IMR-90 (cell line): ENCODE data around the gene DNAJC7. TPM values are rescaled to one million over a fixed set of nuclear protein-coding genes. Genes with fewer than 3 reads are reported as not detected.
A peak's percentile ranks its signal among the peaks of the same experiment; 100 is the strongest.
"Not testable (repeated sequence)": the region's sequence is repeated elsewhere in the genome, so short reads cannot be mapped to it uniquely, and the experiment has no call there.

Experiments
- ATAC-seq: fragments of 200-7000 bp; cut with Tn5 transposase; 2 replicates; pipeline ENCODE4 v1.9.1; 2020; ENCODE audit warnings: low read depth, mild to moderate bottlenecking, moderate library complexity
- BruUV-seq: library from RNA; stranded (reverse); fragments of 400-500 nt; replicated peaks from 2 replicates; lab custom pipeline; 2021; lab: Mats Ljungman, UMichigan
- CTCF ChIA-PET: fragments of 300-600 bp; formaldehyde crosslinking; extraction: SDS; loops from one replicate; lab custom pipeline; 2021; ENCODE audit warnings: antibody characterized with exemption; lab: Yijun Ruan, JAX
- POLR2A ChIA-PET: fragments of 300-600 bp; sonication (Branson Sonifier 250); formaldehyde crosslinking; loops from one replicate; lab custom pipeline; 2022; ENCODE audit warnings: antibody characterized with exemption; ENCODE audit not compliant: unreplicated experiment; lab: Charles Lee
- DNase-seq: peaks from one replicate; pipeline ENCODE4 v3.0.0; 2013
- H2AFZ ChIP-seq: replicated peaks from 2 replicates; pipeline ENCODE3; 2013; ENCODE audit warnings: low read length, mild to moderate bottlenecking; ENCODE audit not compliant: poor library complexity
- H2AK5ac ChIP-seq: 2 replicates; pipeline ENCODE4 v1.6.1; 2013; ENCODE audit warnings: low read depth, low read length, inconsistent platforms
- H2AK9ac ChIP-seq: replicated peaks from 2 replicates; pipeline ENCODE3; 2013; ENCODE audit warnings: mild to moderate bottlenecking, low read depth, low read length, moderate library complexity; ENCODE audit not compliant: poor library complexity
- H2BK120ac ChIP-seq: 2 replicates; pipeline ENCODE4 v1.6.1; 2013; ENCODE audit warnings: low read depth, low read length, inconsistent platforms
- H2BK15ac ChIP-seq: 3 replicates; pipeline ENCODE4 v1.6.1; 2013; ENCODE audit warnings: low read depth, low read length, inconsistent platforms
- H2BK20ac ChIP-seq: 2 replicates; pipeline ENCODE4 v1.6.1; 2013; ENCODE audit warnings: low read depth, mild to moderate bottlenecking, inconsistent platforms, low read length, moderate library complexity
- H2BK5ac ChIP-seq: 2 replicates; pipeline ENCODE4 v1.6.1; 2013; ENCODE audit warnings: mild to moderate bottlenecking, low read depth, low read length, inconsistent platforms; ENCODE audit not compliant: poor library complexity, severe bottlenecking
- H3K14ac ChIP-seq: replicated peaks from 2 replicates; pipeline ENCODE4 v1.6.1; 2013; ENCODE audit warnings: low read depth, low read length, inconsistent platforms
- H3K18ac ChIP-seq: 2 replicates; pipeline ENCODE4 v1.6.1; 2013; ENCODE audit warnings: low read depth, low read length, control low read depth
- H3K23ac ChIP-seq: 2 replicates; pipeline ENCODE4 v1.6.1; 2013; ENCODE audit warnings: low read depth, low read length, inconsistent platforms
- H3K27ac ChIP-seq: 2 replicates; pipeline ENCODE4 v1.5.1; 2013; ENCODE audit warnings: mild to moderate bottlenecking, control low read depth, low read length; ENCODE audit not compliant: insufficient read depth
- H3K27me3 ChIP-seq: 2 replicates; pipeline ENCODE4 v1.6.1; 2013; ENCODE audit warnings: low read length; ENCODE audit not compliant: control insufficient read depth, insufficient read depth
- H3K36me3 ChIP-seq: 2 replicates; pipeline ENCODE4 v1.6.1; 2013; ENCODE audit warnings: low read length, mixed read lengths; ENCODE audit not compliant: control insufficient read depth, insufficient read depth
- H3K4ac ChIP-seq: 2 replicates; pipeline ENCODE4 v1.6.1; 2013; ENCODE audit warnings: low read depth, low read length, inconsistent platforms
- H3K4me1 ChIP-seq: 2 replicates; pipeline ENCODE4 v1.6.1; 2013; ENCODE audit warnings: low read length, mixed read lengths; ENCODE audit not compliant: control insufficient read depth, insufficient read depth
- H3K4me2 ChIP-seq: 2 replicates; pipeline ENCODE4 v1.6.1; 2013; ENCODE audit warnings: low read depth, mild to moderate bottlenecking, control low read depth, low read length, moderate library complexity
- H3K4me3 ChIP-seq: 2 replicates; pipeline ENCODE4 v1.5.1; 2013; ENCODE audit warnings: low read depth, mild to moderate bottlenecking, control low read depth, low read length, moderate library complexity; ENCODE audit not compliant: insufficient read depth
- H3K56ac ChIP-seq: 2 replicates; pipeline ENCODE4 v1.6.1; 2013; ENCODE audit warnings: low read length, inconsistent platforms; ENCODE audit not compliant: insufficient read depth; ENCODE audit errors: extremely low read depth
- H3K79me1 ChIP-seq, 2 experiments: 2 replicates each; pipeline ENCODE4 v1.6.1; 2013; ENCODE audit warnings: low read length in 2 of 2, inconsistent platforms in 1 of 2, low read depth in 1 of 2
- H3K9ac ChIP-seq: 2 replicates; pipeline ENCODE4 v1.6.1; 2013; ENCODE audit warnings: low read depth, low read length, control low read depth
- H3K9me1 ChIP-seq: 2 replicates; pipeline ENCODE4 v1.6.1; 2013; ENCODE audit warnings: low read length, inconsistent platforms; ENCODE audit not compliant: insufficient read depth
- H3K9me3 ChIP-seq: 2 replicates; pipeline ENCODE4 v1.6.1; 2013; ENCODE audit warnings: low read length; ENCODE audit not compliant: control insufficient read depth, insufficient read depth
- H4K20me1 ChIP-seq: 2 replicates; pipeline ENCODE4 v1.6.1; 2013; ENCODE audit warnings: low read length, inconsistent platforms; ENCODE audit not compliant: insufficient read depth
- H4K5ac ChIP-seq: 2 replicates; pipeline ENCODE4 v1.6.1; 2013; ENCODE audit warnings: mild to moderate bottlenecking, low read depth, low read length, control low read depth
- H4K8ac ChIP-seq, 2 experiments: 2 replicates each; pipeline ENCODE4 v1.6.1; 2013; ENCODE audit warnings: low read depth in 2 of 2, low read length in 2 of 2, control low read depth in 1 of 2, inconsistent platforms in 1 of 2
- H4K91ac ChIP-seq: 2 replicates; pipeline ENCODE4 v1.6.1; 2013; ENCODE audit warnings: low read depth, low read length, inconsistent platforms; ENCODE audit not compliant: insufficient read depth
- WGBS, 2 experiments: methylation state at CpG; one replicate each; pipeline versions ENCODE4 v1.1.5 to v1.1.7; 2013; ENCODE audit warnings: missing lambda C conversion rate in 2 of 2; ENCODE audit not compliant: insufficient read length in 1 of 2; ENCODE audit errors: extremely low coverage in 2 of 2; 5-methylcytosine and 5-hydroxymethylcytosine counted together
- dilution Hi-C: fragments of 300-500 bp; cut with HindIII; formaldehyde crosslinking; loops from one replicate; pipeline ENCODE4 v1.14.3; 2018; ENCODE audit warnings: low sequenced_read_pairs; ENCODE audit not compliant: unreplicated experiment
- in situ Hi-C: fragments of 300-500 bp; cut with MboI; formaldehyde crosslinking; loops from 3 replicates; pipeline ENCODE4 v1.14.3; 2019; ENCODE audit warnings: low sequenced_read_pairs, inconsistent platforms, mixed read lengths
- intact Hi-C: fragments of 100-400 bp; cut with micrococcal nuclease; formaldehyde crosslinking; loops from 2 replicates; pipeline ENCODE4 v1.10.0; 2022
- polyA plus RNA-seq, 3 experiments: library from polyadenylated mRNA; depleted of rRNA; stranded (reverse); fragments of >200 nt; gene quantifications; 2 replicates each; pipeline ENCODE4 v1.2.3, GENCODE V29; 2012; ENCODE audit warnings: low replicate concordance in 1 of 3
- total RNA-seq: library from RNA; depleted of rRNA; stranded (reverse); fragments of >200 nt; gene quantifications from 2 replicates; pipeline ENCODE4 v1.2.3, GENCODE V29; 2012

Gene DNAJC7
- total and polyA plus RNA-seq, 2 of the 4 experiments (the other 2 are of a cell fraction): 49.3 to 71.7 TPM

DNA sequence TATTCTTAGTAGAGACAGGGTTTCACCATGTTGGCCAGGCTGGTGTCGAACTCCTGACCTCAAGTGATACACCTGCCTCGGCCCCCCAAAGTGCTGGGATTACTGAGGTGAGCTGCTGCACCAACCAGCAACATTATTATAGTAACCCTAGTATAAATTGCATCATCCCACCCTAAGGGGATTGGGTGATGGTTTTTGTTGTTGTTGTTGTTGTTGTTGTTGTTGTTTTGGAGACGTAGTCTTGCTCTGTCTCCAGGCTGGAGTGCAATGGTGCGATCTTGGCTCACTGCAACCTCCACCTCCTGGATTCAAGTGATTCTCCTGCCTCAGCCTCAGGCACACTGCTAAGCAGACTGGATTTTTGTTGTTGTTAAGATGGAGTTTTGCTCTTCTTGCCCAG lies 85.5 kb downstream of the DNAJC7 start:
- WGBS, 2 experiments: no CpG with 5 or more reads among the region's 4 CpGs

DNA sequence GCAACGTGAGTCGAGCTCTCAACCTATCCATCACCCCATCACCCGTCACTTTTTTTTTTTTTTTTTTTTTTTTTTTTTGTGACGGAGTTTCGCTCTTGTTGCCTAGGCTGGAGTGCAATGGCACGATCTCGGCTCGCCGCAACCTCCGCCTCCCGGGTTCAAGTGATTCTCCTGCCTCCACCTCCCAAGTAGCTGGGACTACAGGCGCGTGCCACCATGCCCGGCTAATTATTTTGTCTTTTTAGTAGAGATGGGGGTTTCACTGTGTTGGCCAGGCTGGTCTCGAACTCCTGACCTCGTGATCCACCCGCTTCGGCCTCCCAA lies 86.4 kb downstream of the DNAJC7 start:
- peak overlapping the region; percentile 86 for H3K4me2 ChIP-seq
- H3K27me3 ChIP-seq, H2AK5ac ChIP-seq, H3K36me3 ChIP-seq, H3K23ac ChIP-seq, H3K9me3 ChIP-seq, H2BK20ac ChIP-seq, DNase-seq, H3K4me1 ChIP-seq, H2BK5ac ChIP-seq, H3K56ac ChIP-seq, H4K20me1 ChIP-seq, in situ Hi-C loops, H3K18ac ChIP-seq, BruUV-seq, ATAC-seq, H3K9me1 ChIP-seq, H2BK15ac ChIP-seq, dilution Hi-C loops: not testable (repeated sequence)
- peak overlapping the region; percentile 47 for H3K27ac ChIP-seq
- 73% methylated on average over 4 of the region's 18 CpGs; no CpG with 5 or more reads in 1 of the 2 experiments for WGBS, 2 experiments
- peak overlapping the region; percentile 74 for H2AK9ac ChIP-seq
- intact Hi-C loops: loop anchor here (1.0 kb wide), 1 partner anchor 11 kb away; no protein-coding TSS in a partner anchor
- peak overlapping the region; percentile 35; the same call in 1 of the 2 replicates for H4K91ac ChIP-seq
- 0 out of 2 replicates have a peak overlapping the region, but pooled peaks have one; percentile 22 for H2BK120ac ChIP-seq
- POLR2A ChIA-PET: interaction anchor here (1.5 kb wide), 1 partner anchor 12 kb away, joined by 7 read pairs; the partner anchor contains the start of gene ACLY
- H3K4me3 ChIP-seq: peak overlapping the region; percentile 46
- H2AFZ ChIP-seq: peak overlapping the region; percentile 96
- peak overlapping the region; percentile 80; the same call in 1 of the 2 replicates for H3K14ac ChIP-seq
- peak overlapping the region; percentile 57; the same call in 1 of the 2 replicates for H3K4ac ChIP-seq
- peak overlapping the region; percentile 46 for H3K9ac ChIP-seq
- peaks cover 3 to 13% of the 10 kb centered on the region in 2 experiments; a peak in 2 of 4 replicates for H3K79me1 ChIP-seq
- H4K8ac ChIP-seq: peak overlapping the region; percentile 64 to 94; a peak in 3 of 4 replicates
- 0 out of 2 replicates have a peak overlapping the region, but pooled peaks have one; percentile 56 for H4K5ac ChIP-seq
- CTCF ChIA-PET: interaction anchor here (0.6 kb wide), 1 partner anchor 28 kb away, joined by 3 read pairs; no protein-coding TSS in a partner anchor

More for the DNA sequence above, 85.5 kb downstream of the DNAJC7 start:
- H4K20me1 ChIP-seq, H3K9ac ChIP-seq, ATAC-seq, DNase-seq, H2BK20ac ChIP-seq, H2AK9ac ChIP-seq, dilution Hi-C loops, BruUV-seq, H4K8ac ChIP-seq, H3K18ac ChIP-seq, H3K4ac ChIP-seq, H3K36me3 ChIP-seq, H3K4me1 ChIP-seq, CTCF ChIA-PET, H3K4me3 ChIP-seq, H2BK15ac ChIP-seq, H3K23ac ChIP-seq, H2BK120ac ChIP-seq, in situ Hi-C loops, H4K5ac ChIP-seq, H3K4me2 ChIP-seq, intact Hi-C loops, POLR2A ChIA-PET, H3K9me1 ChIP-seq, H3K27me3 ChIP-seq, H2AK5ac ChIP-seq, H4K91ac ChIP-seq, H3K14ac ChIP-seq, H3K9me3 ChIP-seq, H2BK5ac ChIP-seq, H2AFZ ChIP-seq, H3K27ac ChIP-seq, H3K56ac ChIP-seq: not testable (repeated sequence)
- H3K79me1 ChIP-seq: peaks cover 3 to 13% of the 10 kb centered on the region in 2 experiments; a peak in 2 of 4 replicates
